GM08714 (cell line): ENCODE data around the gene NCKAP5.

Experiments
- H3K4me3 ChIP-seq: fragments of 200-500 bp; sonication (Bioruptor generic); 2 replicates; pipeline ENCODE4 v1.5.1; 2014; ENCODE audit warnings: mild to moderate bottlenecking, low read length, inconsistent platforms
- ZNF274 ChIP-seq: IDR thresholded peaks from 2 replicates; pipeline ENCODE4 v1.6.1; 2012; ENCODE audit warnings: mild to moderate bottlenecking, low read depth, low read length

Gene NCKAP5

GRCh38 chr2:133135035-133135654 is 433.1 kb downstream of the NCKAP5 start:
- TF ChIP-seq ZNF274, result no peak
- no peak overlapping the region for H3K4me3 ChIP-seq

GRCh38 chr2:133130548-133131246 is 437.6 kb downstream of the NCKAP5 start:
- H3K4me3 ChIP-seq, result no peak overlapping the region

GRCh38 chr2:133124446-133124845 is 443.8 kb downstream of the NCKAP5 start:
- no peak for TF ChIP-seq ZNF274
- no peak overlapping the region for H3K4me3 ChIP-seq

More at GRCh38 chr2:133130548-133131246, 437.6 kb downstream of the NCKAP5 start:
- TF ChIP-seq ZNF274, result no peak

- TF ChIP-seq ZNF274, result no peak
- H3K4me3 ChIP-seq, result no peak overlapping the region
Observed at GRCh38 chr2:133123904-133124303, 444.4 kb downstream of the NCKAP5 start.

- no peak overlapping the region for H3K4me3 ChIP-seq
- TF ChIP-seq ZNF274, result no peak
Observed at GRCh38 chr2:133123393-133123792, 444.9 kb downstream of the NCKAP5 start.

- H3K4me3 ChIP-seq, result no peak overlapping the region
- TF ChIP-seq ZNF274, result no peak
Observed at GRCh38 chr2:133122529-133122928, 445.7 kb downstream of the NCKAP5 start.

GRCh38 chr2:133120310-133120709 is 448.0 kb downstream of the NCKAP5 start:
- no peak for TF ChIP-seq ZNF274
- H3K4me3 ChIP-seq, result no peak overlapping the region

GRCh38 chr2:133110201-133110600 is 458.1 kb downstream of the NCKAP5 start:
- TF ChIP-seq ZNF274, result no peak
- H3K4me3 ChIP-seq, result no peak overlapping the region

GRCh38 chr2:133109772-133110171 is 458.5 kb downstream of the NCKAP5 start:
- H3K4me3 ChIP-seq, result no peak overlapping the region
- TF ChIP-seq ZNF274, result no peak

GRCh38 chr2:133107058-133107815 is 461.0 kb downstream of the NCKAP5 start:
- no peak overlapping the region for H3K4me3 ChIP-seq
- no peak for TF ChIP-seq ZNF274

GRCh38 chr2:133104871-133105270 is 463.4 kb downstream of the NCKAP5 start:
- no peak overlapping the region for H3K4me3 ChIP-seq
- TF ChIP-seq ZNF274, result no peak

- TF ChIP-seq ZNF274, result no peak
- no peak overlapping the region for H3K4me3 ChIP-seq
Observed at GRCh38 chr2:133098787-133099186, 469.5 kb downstream of the NCKAP5 start.

- no peak overlapping the region for H3K4me3 ChIP-seq
- TF ChIP-seq ZNF274, result no peak
Observed at GRCh38 chr2:133097666-133098065, 470.6 kb downstream of the NCKAP5 start.

GRCh38 chr2:133092571-133092970 is 475.7 kb downstream of the NCKAP5 start:
- TF ChIP-seq ZNF274, result no peak
- no peak overlapping the region for H3K4me3 ChIP-seq

- H3K4me3 ChIP-seq, result no peak overlapping the region
- no peak for TF ChIP-seq ZNF274
Observed at GRCh38 chr2:133090358-133090757, 477.9 kb downstream of the NCKAP5 start.
